Measurements from ENCODE around the gene RAB3A. TPM values are rescaled to one million over a fixed set of nuclear protein-coding genes. Genes with fewer than 3 reads are reported as not detected.
A peak's percentile ranks its signal among the peaks of the same experiment; 100 is the strongest.

RAB3A gene
- total and polyA plus RNA-seq, 2 donors (not counting 3 experiments of a cell fraction or from before 2014, with no cell fraction given): 0.88 to 0.90 TPM

GRCh38 chr19:18208098-18208951 lies 4.5 kb upstream of the RAB3A start:
- Histone ChIP-seq H3K9me1 (replicated peaks; ENCODE audit: control insufficient read depth, extremely low read depth, insufficient read depth, low read length) (no peaks in the 10 kb centered on the region), H3K79me2 (ENCODE audit: control insufficient read depth, insufficient read depth, low read length) (no peaks in the 10 kb centered on the region), H3K4me3 (replicated peaks in 1 of 3; ENCODE audit: insufficient read depth in 1 of 3, low read depth in 1 of 3, low read length in 3 of 3) (no peak overlapping the region), H3K4me1 (ENCODE audit: control insufficient read depth, extremely low read depth, insufficient read depth, low read length) (peaks cover 7% of the 10 kb centered on the region), H3K9ac (replicated peaks; ENCODE audit: extremely low read depth, insufficient read depth, low read length) (no peak overlapping the region), H3K27me3 (ENCODE audit: control insufficient read depth in 2 of 2, insufficient read depth in 2 of 2, low read length in 2 of 2) (no peaks in the 10 kb centered on the region), H3K36me3 (ENCODE audit: control insufficient read depth in 2 of 2, extremely low read depth in 1 of 2, insufficient read depth in 2 of 2, low read length in 2 of 2) (no peaks in the 10 kb centered on the region), H3K4me2 (ENCODE audit: insufficient read depth, low read length) (no peak overlapping the region), H2AFZ (ENCODE audit: low read depth, low read length) (no peak overlapping the region), H3K9me3 (replicated peaks; ENCODE audit: control insufficient read depth, insufficient read depth, low read length) (no peaks in the 10 kb centered on the region), H3K27ac (ENCODE audit: insufficient read depth, low read depth, low read length) (no peak overlapping the region), H4K20me1 (replicated peaks; ENCODE audit: control insufficient read depth, extremely low read depth, insufficient read depth, low read length) (no peaks in the 10 kb centered on the region)
- peak; percentile 28 to 74 for TF ChIP-seq CTCF (IDR thresholded peaks at IDR 0.05; ENCODE audit: extremely low read depth in 1 of 2, insufficient read depth in 1 of 2, low read depth in 1 of 2, low read length in 2 of 2)
- no peak for TF ChIP-seq POLR2AphosphoS5 (IDR thresholded peaks at IDR 0.05; ENCODE audit: insufficient read depth, low read depth, low read length)
- CTCF ChIA-PET: interaction anchor here (0.5 to 3.8 kb wide), 42 partner anchors 8 to 206 kb away, joined by 3 to 296 read pairs (median 5); partner anchors contain the start of genes GDF15, IQCN, JUND and LSM4
- BruUV-seq (replicated peaks): no TSS peak
- POLR2A ChIA-PET: interaction anchor here (1.3 kb wide), 1 partner anchor 73 kb away, joined by 3 read pairs; the partner anchor contains the start of gene JUND
- intact Hi-C loops (cut with micrococcal nuclease) (loop anchor here (1.0 kb wide), 2 partner anchors 43 to 120 kb away; no protein-coding TSS in a partner anchor), dilution Hi-C loops (cut with MboI; ENCODE audit: extremely low pct_ligation_motif_present, low sequenced_read_pairs) (no loop called here)
- peak; percentile 29 for DNase-seq (ENCODE audit: low read depth, low spot score)
- FAIRE-seq: no peak

DNA sequence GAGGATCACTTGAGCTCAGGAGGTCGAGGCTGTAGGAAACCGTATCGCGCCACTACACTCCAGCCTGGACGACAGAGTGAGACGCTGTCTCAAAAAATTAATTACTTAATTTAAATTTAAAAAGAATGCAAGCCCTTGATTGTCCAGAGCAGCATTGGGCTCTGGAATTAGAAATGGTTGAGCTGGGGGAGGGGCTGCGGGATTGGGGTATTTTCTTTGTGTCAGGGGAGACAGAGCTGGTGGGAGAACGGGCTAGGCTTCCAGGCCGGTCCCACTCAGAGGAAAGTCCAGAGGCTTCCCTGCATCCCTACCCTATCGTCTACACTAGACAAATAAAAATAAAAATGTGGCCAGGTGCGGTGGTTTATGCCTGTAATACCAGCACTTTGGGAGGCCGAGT lies 2.2 kb upstream of the RAB3A start:
- Histone ChIP-seq H3K4me1 (ENCODE audit: control insufficient read depth, extremely low read depth, insufficient read depth, low read length) (peaks cover 10% of the 10 kb centered on the region), H3K27ac (ENCODE audit: insufficient read depth, low read depth, low read length) (no peak overlapping the region), H3K9ac (replicated peaks; ENCODE audit: extremely low read depth, insufficient read depth, low read length) (peak overlapping the region; percentile 35), H3K9me3 (replicated peaks; ENCODE audit: control insufficient read depth, insufficient read depth, low read length) (no peaks in the 10 kb centered on the region), H3K27me3 (ENCODE audit: control insufficient read depth in 2 of 2, insufficient read depth in 2 of 2, low read length in 2 of 2) (peaks cover 0 to 2% of the 10 kb centered on the region in 2 experiments), H3K4me2 (ENCODE audit: insufficient read depth, low read length) (no peak overlapping the region), H3K9me1 (replicated peaks; ENCODE audit: control insufficient read depth, extremely low read depth, insufficient read depth, low read length) (no peaks in the 10 kb centered on the region), H2AFZ (ENCODE audit: low read depth, low read length) (no peak overlapping the region), H3K79me2 (ENCODE audit: control insufficient read depth, insufficient read depth, low read length) (no peaks in the 10 kb centered on the region), H3K4me3 (replicated peaks in 1 of 3; ENCODE audit: insufficient read depth in 1 of 3, low read depth in 1 of 3, low read length in 3 of 3) (no peak overlapping the region), H4K20me1 (replicated peaks; ENCODE audit: control insufficient read depth, extremely low read depth, insufficient read depth, low read length) (no peaks in the 10 kb centered on the region), H3K36me3 (ENCODE audit: control insufficient read depth in 2 of 2, extremely low read depth in 1 of 2, insufficient read depth in 2 of 2, low read length in 2 of 2) (no peaks in the 10 kb centered on the region)
- POLR2A ChIA-PET: no interaction called here
- no TSS peak for BruUV-seq (replicated peaks)
- DNase-seq (ENCODE audit: low read depth, low spot score): no peak
- intact Hi-C loops (cut with micrococcal nuclease): no loop called here
- no peak for TF ChIP-seq FOS (IDR thresholded peaks at IDR 0.05; ENCODE audit: borderline replicate concordance, insufficient read depth, low read length)
- no peak for TF ChIP-seq JUN (IDR thresholded peaks at IDR 0.05; ENCODE audit: borderline replicate concordance, insufficient read depth, insufficient read length, low read depth)
- no peak for TF ChIP-seq CTCF (IDR thresholded peaks at IDR 0.05; ENCODE audit: extremely low read depth in 1 of 2, insufficient read depth in 1 of 2, low read depth in 1 of 2, low read length in 2 of 2)
- CTCF ChIA-PET: interaction anchor here (1.5 to 3.9 kb wide), 3 partner anchors 46 to 93 kb away, joined by 7 to 45 read pairs (median 26); no protein-coding TSS in a partner anchor
- FAIRE-seq: no peak
- dilution Hi-C loops (cut with MboI; ENCODE audit: extremely low pct_ligation_motif_present, low sequenced_read_pairs): no loop called here
